Measurements from ENCODE around the gene CALM1. TPM values are rescaled to one million over a fixed set of nuclear protein-coding genes. Genes with fewer than 3 reads are reported as not detected.

The CALM1 gene
- total RNA-seq, 1 experiment from 2014 or later, result 122 TPM

- Mint-ChIP-seq H3K36me3 (ENCODE audit: insufficient read depth, unreplicated experiment) (no peaks in the 10 kb centered on the region), H3K27me3 (ENCODE audit: insufficient read depth, unreplicated experiment) (no peaks in the 10 kb centered on the region), H3K4me1 (ENCODE audit: insufficient read depth, unreplicated experiment) (no peaks in the 10 kb centered on the region), H3K27ac (ENCODE audit: low read depth, unreplicated experiment) (no peak overlapping the region), H3K9me3 (ENCODE audit: unreplicated experiment) (peaks cover 20% of the 10 kb centered on the region), H3K4me3 (ENCODE audit: unreplicated experiment) (no peak overlapping the region)
- POLR2A ChIA-PET, result no interaction called here
- intact Hi-C loops (cut with micrococcal nuclease), result no loop called here
- DNase-seq (ENCODE audit: unreplicated experiment), result no peak
- BruUV-seq (replicated peaks), result no TSS peak
- TF ChIP-seq, protein P1, sequence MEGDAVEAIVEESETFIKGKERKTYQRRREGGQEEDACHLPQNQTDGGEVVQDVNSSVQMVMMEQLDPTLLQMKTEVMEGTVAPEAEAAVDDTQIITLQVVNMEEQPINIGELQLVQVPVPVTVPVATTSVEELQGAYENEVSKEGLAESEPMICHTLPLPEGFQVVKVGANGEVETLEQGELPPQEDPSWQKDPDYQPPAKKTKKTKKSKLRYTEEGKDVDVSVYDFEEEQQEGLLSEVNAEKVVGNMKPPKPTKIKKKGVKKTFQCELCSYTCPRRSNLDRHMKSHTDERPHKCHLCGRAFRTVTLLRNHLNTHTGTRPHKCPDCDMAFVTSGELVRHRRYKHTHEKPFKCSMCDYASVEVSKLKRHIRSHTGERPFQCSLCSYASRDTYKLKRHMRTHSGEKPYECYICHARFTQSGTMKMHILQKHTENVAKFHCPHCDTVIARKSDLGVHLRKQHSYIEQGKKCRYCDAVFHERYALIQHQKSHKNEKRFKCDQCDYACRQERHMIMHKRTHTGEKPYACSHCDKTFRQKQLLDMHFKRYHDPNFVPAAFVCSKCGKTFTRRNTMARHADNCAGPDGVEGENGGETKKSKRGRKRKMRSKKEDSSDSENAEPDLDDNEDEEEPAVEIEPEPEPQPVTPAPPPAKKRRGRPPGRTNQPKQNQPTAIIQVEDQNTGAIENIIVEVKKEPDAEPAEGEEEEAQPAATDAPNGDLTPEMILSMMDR (IDR thresholded peaks at IDR 0.05; ENCODE audit: unreplicated experiment), result no peak
- CTCF ChIA-PET, result no interaction called here
These were observed 53.8 kb downstream of the CALM1 start for GRCh38 chr14:90450667-90451066.

- H3K4me1 Mint-ChIP-seq (ENCODE audit: insufficient read depth, unreplicated experiment), result no peaks in the 10 kb centered on the region
- H3K27me3 Mint-ChIP-seq (ENCODE audit: insufficient read depth, unreplicated experiment), result no peaks in the 10 kb centered on the region
- H3K9me3 Mint-ChIP-seq (ENCODE audit: unreplicated experiment), result peaks cover 17% of the 10 kb centered on the region
- intact Hi-C loops (cut with micrococcal nuclease), result no loop called here
- no peaks in the 10 kb centered on the region for H3K36me3 Mint-ChIP-seq (ENCODE audit: insufficient read depth, unreplicated experiment)
- ChIA-PET POLR2A (interaction anchor here (0.7 to 0.9 kb wide), 2 partner anchors 43 to 95 kb away, joined by 3 to 4 read pairs; no protein-coding TSS in a partner anchor), CTCF (no interaction called here)
- H3K4me3 Mint-ChIP-seq (ENCODE audit: unreplicated experiment), result no peak overlapping the region
- DNase-seq (ENCODE audit: unreplicated experiment), result no peak
- H3K27ac Mint-ChIP-seq (ENCODE audit: low read depth, unreplicated experiment), result no peak overlapping the region
- BruUV-seq (replicated peaks), result no TSS peak
- TF ChIP-seq, protein P1 (IDR thresholded peaks at IDR 0.05; ENCODE audit: unreplicated experiment), result no peak
These were observed 54.6 kb downstream of the CALM1 start for GRCh38 chr14:90451443-90451842.

DNA sequence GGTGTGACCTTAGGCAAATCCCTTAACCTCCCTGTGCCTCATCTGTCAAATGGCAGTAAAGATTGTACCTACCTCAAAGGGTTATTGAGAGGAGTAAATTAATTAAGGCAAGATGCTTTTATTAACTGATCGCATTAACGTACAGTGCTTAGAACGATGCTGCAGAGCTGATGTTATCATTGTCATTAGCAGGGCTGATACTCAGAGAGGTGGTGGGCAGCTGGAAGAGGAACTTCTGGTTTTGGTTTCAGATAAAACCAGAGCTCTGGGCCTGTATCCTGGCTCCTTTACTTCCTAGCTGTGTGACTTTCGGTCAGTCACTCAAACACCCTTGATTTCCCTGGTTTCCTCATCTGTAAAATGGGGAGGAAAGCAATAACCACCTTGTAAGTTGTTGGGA is 55.1 kb downstream of the CALM1 start:
- intact Hi-C loops (cut with micrococcal nuclease), result no loop called here
- no peak overlapping the region for H3K27ac Mint-ChIP-seq (ENCODE audit: low read depth, unreplicated experiment)
- TF ChIP-seq, protein P1 (IDR thresholded peaks at IDR 0.05; ENCODE audit: unreplicated experiment), result no peak
- no TSS peak for BruUV-seq (replicated peaks)
- no peak for DNase-seq (ENCODE audit: unreplicated experiment)
- ChIA-PET CTCF (interaction anchor here (0.5 kb wide), 1 partner anchor 493 kb away, joined by 3 read pairs; no protein-coding TSS in a partner anchor), POLR2A (interaction anchor here (0.9 kb wide), 1 partner anchor 44 kb away, joined by 3 read pairs; no protein-coding TSS in a partner anchor)
- no peaks in the 10 kb centered on the region for H3K27me3 Mint-ChIP-seq (ENCODE audit: insufficient read depth, unreplicated experiment)
- H3K9me3 Mint-ChIP-seq (ENCODE audit: unreplicated experiment), result peaks cover 12% of the 10 kb centered on the region
- no peaks in the 10 kb centered on the region for H3K4me1 Mint-ChIP-seq (ENCODE audit: insufficient read depth, unreplicated experiment)
- H3K4me3 Mint-ChIP-seq (ENCODE audit: unreplicated experiment), result no peak overlapping the region
- no peaks in the 10 kb centered on the region for H3K36me3 Mint-ChIP-seq (ENCODE audit: insufficient read depth, unreplicated experiment)

DNA sequence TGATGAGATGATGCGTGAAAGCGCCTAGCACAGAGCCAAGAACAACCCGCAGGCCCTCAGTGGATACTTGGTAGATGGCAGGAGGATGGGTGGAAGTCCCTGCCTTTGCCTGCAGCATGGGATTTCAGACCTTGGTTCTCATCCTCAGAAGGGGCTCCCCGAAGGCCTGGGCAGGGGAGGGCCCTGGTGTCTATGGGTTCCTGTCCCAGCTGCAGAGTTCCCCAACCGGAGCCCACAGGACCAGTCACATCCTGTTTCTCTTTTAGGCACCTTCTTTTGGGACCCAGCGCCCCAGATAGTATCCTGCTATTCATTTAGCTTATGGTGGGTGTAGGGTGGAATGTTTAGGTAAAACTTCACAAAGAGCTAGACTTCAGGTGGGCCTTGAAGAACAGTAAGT is 55.5 kb downstream of the CALM1 start:
- no peak for DNase-seq (ENCODE audit: unreplicated experiment)
- Mint-ChIP-seq H3K27ac (ENCODE audit: low read depth, unreplicated experiment) (no peak overlapping the region), H3K9me3 (ENCODE audit: unreplicated experiment) (peaks cover 10% of the 10 kb centered on the region), H3K27me3 (ENCODE audit: insufficient read depth, unreplicated experiment) (no peaks in the 10 kb centered on the region), H3K36me3 (ENCODE audit: insufficient read depth, unreplicated experiment) (no peaks in the 10 kb centered on the region), H3K4me3 (ENCODE audit: unreplicated experiment) (no peak overlapping the region), H3K4me1 (ENCODE audit: insufficient read depth, unreplicated experiment) (no peaks in the 10 kb centered on the region)
- BruUV-seq (replicated peaks), result no TSS peak
- intact Hi-C loops (cut with micrococcal nuclease), result no loop called here
- ChIA-PET CTCF (interaction anchor here (0.5 kb wide), 1 partner anchor 492 kb away, joined by 3 read pairs; no protein-coding TSS in a partner anchor), POLR2A (interaction anchor here (0.9 kb wide), 1 partner anchor 44 kb away, joined by 3 read pairs; no protein-coding TSS in a partner anchor)
- TF ChIP-seq, protein P1 (IDR thresholded peaks at IDR 0.05; ENCODE audit: unreplicated experiment), result no peak

Measured in MCF 10A (cell line).